Measurements from ENCODE around the gene TNFRSF18. TPM values are rescaled to one million over a fixed set of nuclear protein-coding genes. Genes with fewer than 3 reads are reported as not detected.

Gene TNFRSF18
- total RNA-seq, 1 donor, result not detected

DNA sequence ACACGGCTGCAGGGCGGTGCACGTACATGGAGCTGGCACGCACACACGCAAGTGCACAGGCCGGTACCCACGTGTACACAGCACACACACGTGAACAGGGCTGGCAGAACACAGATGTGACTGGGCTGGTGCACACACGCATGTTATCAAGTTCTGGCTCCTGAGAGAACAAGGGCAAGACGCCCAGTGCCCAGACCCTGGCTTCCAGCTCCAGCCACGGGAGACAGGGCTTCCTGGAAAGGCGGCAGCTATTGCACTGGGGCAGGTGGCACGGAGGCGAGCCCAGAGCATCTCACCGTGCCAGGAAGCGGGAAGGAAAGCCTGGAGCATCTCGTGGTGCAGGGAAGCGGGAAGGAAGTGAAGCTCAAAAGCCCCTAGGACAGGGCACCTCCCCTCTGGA is 19.5 kb upstream of the TNFRSF18 start:
- TF ChIP-seq, protein P1, sequence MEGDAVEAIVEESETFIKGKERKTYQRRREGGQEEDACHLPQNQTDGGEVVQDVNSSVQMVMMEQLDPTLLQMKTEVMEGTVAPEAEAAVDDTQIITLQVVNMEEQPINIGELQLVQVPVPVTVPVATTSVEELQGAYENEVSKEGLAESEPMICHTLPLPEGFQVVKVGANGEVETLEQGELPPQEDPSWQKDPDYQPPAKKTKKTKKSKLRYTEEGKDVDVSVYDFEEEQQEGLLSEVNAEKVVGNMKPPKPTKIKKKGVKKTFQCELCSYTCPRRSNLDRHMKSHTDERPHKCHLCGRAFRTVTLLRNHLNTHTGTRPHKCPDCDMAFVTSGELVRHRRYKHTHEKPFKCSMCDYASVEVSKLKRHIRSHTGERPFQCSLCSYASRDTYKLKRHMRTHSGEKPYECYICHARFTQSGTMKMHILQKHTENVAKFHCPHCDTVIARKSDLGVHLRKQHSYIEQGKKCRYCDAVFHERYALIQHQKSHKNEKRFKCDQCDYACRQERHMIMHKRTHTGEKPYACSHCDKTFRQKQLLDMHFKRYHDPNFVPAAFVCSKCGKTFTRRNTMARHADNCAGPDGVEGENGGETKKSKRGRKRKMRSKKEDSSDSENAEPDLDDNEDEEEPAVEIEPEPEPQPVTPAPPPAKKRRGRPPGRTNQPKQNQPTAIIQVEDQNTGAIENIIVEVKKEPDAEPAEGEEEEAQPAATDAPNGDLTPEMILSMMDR (IDR thresholded peaks at IDR 0.05; ENCODE audit: extremely low read depth, low read depth, low read length), result no peak
- no peaks in the 10 kb centered on the region for H3K9me3 ChIP-seq (ENCODE audit: low read depth, low read length)
- no peak overlapping the region for H3K4me3 ChIP-seq (ENCODE audit: insufficient read depth, low read length)
- peaks cover 10% of the 10 kb centered on the region for H3K4me1 ChIP-seq (ENCODE audit: insufficient read depth, low read length)
- no peak overlapping the region for H3K4me2 ChIP-seq (ENCODE audit: insufficient read depth, low read length)
- no peak overlapping the region for H3K27ac ChIP-seq (ENCODE audit: low read depth, low read length)
- DNase-seq (ENCODE audit: insufficient read length, low spot score, missing footprints), result no peak
- no peak overlapping the region for H2AFZ ChIP-seq (ENCODE audit: low read length)
- peaks cover 73% of the 10 kb centered on the region for H3K79me2 ChIP-seq (ENCODE audit: insufficient read depth, low read length)
- peaks cover 28% of the 10 kb centered on the region for H3K36me3 ChIP-seq (ENCODE audit: insufficient read depth, low read length)
- H4K20me1 ChIP-seq (ENCODE audit: insufficient read depth, low read length), result peaks cover 57% of the 10 kb centered on the region
- H3K27me3 ChIP-seq (ENCODE audit: insufficient read depth, low read length), result no peaks in the 10 kb centered on the region

DNA sequence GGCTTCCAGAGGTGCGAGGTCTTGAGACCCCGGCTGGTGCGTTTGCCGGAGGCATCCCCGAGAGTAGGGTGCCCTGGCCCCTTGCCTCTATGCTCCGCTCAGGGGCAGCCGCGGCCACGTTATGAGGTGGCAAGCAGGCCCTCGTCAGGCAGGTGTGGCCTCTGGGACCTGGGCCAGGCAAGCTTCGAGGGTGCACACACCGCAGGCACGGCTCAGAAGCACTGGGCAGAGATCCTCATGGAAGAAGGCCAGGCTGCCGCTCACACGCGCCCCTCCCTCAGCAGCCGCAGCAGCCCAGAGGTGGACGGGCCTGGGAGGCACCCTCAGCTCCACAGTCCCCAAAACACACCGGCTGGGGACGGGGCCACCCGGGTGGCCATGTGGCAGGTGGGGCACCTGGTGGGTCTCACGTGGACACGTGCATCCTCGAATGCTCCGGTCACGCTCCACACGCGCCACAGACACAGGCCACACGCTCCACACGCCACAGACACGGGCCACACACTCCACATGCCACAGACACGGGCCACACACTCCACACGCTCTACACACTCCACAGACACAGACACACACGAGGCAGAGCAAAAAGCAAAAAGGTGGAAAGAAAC is 18.9 kb upstream of the TNFRSF18 start:
- Histone ChIP-seq H3K79me2 (ENCODE audit: insufficient read depth, low read length) (peaks cover 67% of the 10 kb centered on the region), H3K36me3 (ENCODE audit: insufficient read depth, low read length) (peaks cover 28% of the 10 kb centered on the region), H3K9me3 (ENCODE audit: low read depth, low read length) (no peaks in the 10 kb centered on the region), H3K4me2 (ENCODE audit: insufficient read depth, low read length) (no peak overlapping the region), H3K4me1 (ENCODE audit: insufficient read depth, low read length) (peaks cover 4% of the 10 kb centered on the region), H3K4me3 (ENCODE audit: insufficient read depth, low read length) (no peak overlapping the region), H3K27ac (ENCODE audit: low read depth, low read length) (no peak overlapping the region), H3K27me3 (ENCODE audit: insufficient read depth, low read length) (no peaks in the 10 kb centered on the region), H4K20me1 (ENCODE audit: insufficient read depth, low read length) (peaks cover 55% of the 10 kb centered on the region), H2AFZ (ENCODE audit: low read length) (no peak overlapping the region)
- TF ChIP-seq, protein P1 (IDR thresholded peaks at IDR 0.05; ENCODE audit: extremely low read depth, low read depth, low read length), result no peak
- no peak for DNase-seq (ENCODE audit: insufficient read length, low spot score, missing footprints)

DNA sequence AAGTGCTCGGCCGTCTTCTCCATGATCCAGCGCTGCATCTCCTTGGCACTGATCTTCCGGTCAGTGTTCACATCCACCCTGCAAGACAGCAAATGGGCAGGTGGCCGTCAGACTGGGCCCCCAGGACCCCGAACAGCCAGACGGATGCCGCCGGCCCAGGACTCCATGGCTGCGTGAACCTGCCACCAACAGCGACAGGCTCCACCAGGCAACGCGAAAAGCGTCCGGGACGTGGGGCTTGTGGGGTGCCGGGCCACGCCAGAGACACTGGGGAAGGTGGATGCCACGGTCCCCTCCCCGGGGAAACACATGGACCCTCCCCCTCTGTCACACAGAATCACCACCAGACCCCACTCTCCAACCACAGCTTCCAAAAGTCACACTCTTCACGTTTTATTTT is 17.5 kb upstream of the TNFRSF18 start:
- TF ChIP-seq, protein P1 (IDR thresholded peaks at IDR 0.05; ENCODE audit: extremely low read depth, low read depth, low read length), result no peak
- Histone ChIP-seq H3K79me2 (ENCODE audit: insufficient read depth, low read length) (peaks cover 52% of the 10 kb centered on the region), H3K27ac (ENCODE audit: low read depth, low read length) (no peak overlapping the region)

DNA sequence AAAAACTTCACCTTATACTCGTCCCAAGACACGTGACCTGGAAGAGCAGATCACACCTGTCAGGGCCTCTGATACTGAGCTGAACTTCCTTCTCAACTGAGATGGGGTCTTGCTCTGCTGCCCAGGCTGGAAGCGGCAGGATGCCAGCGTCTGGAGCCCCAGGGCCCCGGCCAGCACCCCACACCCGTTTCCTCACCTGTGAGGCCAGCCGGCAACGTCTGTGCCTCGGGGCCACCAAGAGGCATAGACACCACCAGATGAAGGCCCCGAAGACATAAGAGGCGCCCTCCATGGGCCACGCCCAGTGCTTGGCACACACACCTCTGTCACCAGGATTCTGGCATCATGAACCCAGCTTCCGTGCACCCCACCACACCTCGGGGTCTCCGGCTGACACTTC is 16.9 kb upstream of the TNFRSF18 start:
- H3K9me3 ChIP-seq (ENCODE audit: low read depth, low read length), result no peaks in the 10 kb centered on the region
- H3K4me3 ChIP-seq (ENCODE audit: insufficient read depth, low read length), result no peak overlapping the region

More for the DNA sequence above, 17.5 kb upstream of the TNFRSF18 start:
- no peak overlapping the region for H3K4me3 ChIP-seq (ENCODE audit: insufficient read depth, low read length)
- no peak overlapping the region for H3K4me2 ChIP-seq (ENCODE audit: insufficient read depth, low read length)
- H2AFZ ChIP-seq (ENCODE audit: low read length), result no peak overlapping the region
- no peaks in the 10 kb centered on the region for H3K27me3 ChIP-seq (ENCODE audit: insufficient read depth, low read length)
- no peak for DNase-seq (ENCODE audit: insufficient read length, low spot score, missing footprints)
- H3K36me3 ChIP-seq (ENCODE audit: insufficient read depth, low read length), result peaks cover 27% of the 10 kb centered on the region
- H3K9me3 ChIP-seq (ENCODE audit: low read depth, low read length), result no peaks in the 10 kb centered on the region
- no peaks in the 10 kb centered on the region for H3K4me1 ChIP-seq (ENCODE audit: insufficient read depth, low read length)
- H4K20me1 ChIP-seq (ENCODE audit: insufficient read depth, low read length), result peaks cover 50% of the 10 kb centered on the region

More for the DNA sequence above, 16.9 kb upstream of the TNFRSF18 start:
- peaks cover 28% of the 10 kb centered on the region for H3K36me3 ChIP-seq (ENCODE audit: insufficient read depth, low read length)
- H4K20me1 ChIP-seq (ENCODE audit: insufficient read depth, low read length), result peaks cover 48% of the 10 kb centered on the region
- H2AFZ ChIP-seq (ENCODE audit: low read length), result no peak overlapping the region
- H3K4me2 ChIP-seq (ENCODE audit: insufficient read depth, low read length), result no peak overlapping the region
- H3K27me3 ChIP-seq (ENCODE audit: insufficient read depth, low read length), result no peaks in the 10 kb centered on the region
- H3K4me1 ChIP-seq (ENCODE audit: insufficient read depth, low read length), result no peaks in the 10 kb centered on the region
- H3K79me2 ChIP-seq (ENCODE audit: insufficient read depth, low read length), result peaks cover 47% of the 10 kb centered on the region
- TF ChIP-seq, protein P1 (IDR thresholded peaks at IDR 0.05; ENCODE audit: extremely low read depth, low read depth, low read length), result no peak
- no peak for DNase-seq (ENCODE audit: insufficient read length, low spot score, missing footprints)
- H3K27ac ChIP-seq (ENCODE audit: low read depth, low read length), result no peak overlapping the region
